ACHN (cell line): ENCODE measurements around the gene KIFC1.

ENCODE experiments used
- DNase-seq: peaks from one replicate; pipeline ENCODE4 v3.0.0-alpha.2; 2015
- in situ Hi-C: cut with HindIII; loops from 2 replicates; pipeline ENCODE4 v1.10.0; 2017; ENCODE audit warnings: low sequenced_read_pairs, low pct_ligation_motif_present, low pct_unique_long_range_greater_than_20kb

The KIFC1 gene

GRCh38 chr6:33455051-33455450 is 63.4 kb downstream of the KIFC1 start:
- in situ Hi-C loops, result no loop called here
- no peak for DNase-seq

GRCh38 chr6:33456156-33456555 is 64.5 kb downstream of the KIFC1 start:
- in situ Hi-C loops, result no loop called here
- no peak for DNase-seq

GRCh38 chr6:33458676-33459075 is 67.1 kb downstream of the KIFC1 start:
- in situ Hi-C loops, result no loop called here
- no peak for DNase-seq

GRCh38 chr6:33459226-33459625 is 67.6 kb downstream of the KIFC1 start:
- no peak for DNase-seq
- in situ Hi-C loops, result no loop called here
